Mesendoderm (in vitro differentiated cells): Measurements from ENCODE around the gene TIMP2.
A peak's percentile ranks its signal among the peaks of the same experiment; 100 is the strongest.
"Not testable (repeated sequence)": the region's sequence is repeated elsewhere in the genome, so short reads cannot be mapped to it uniquely, and the experiment has no call there.

ENCODE experiments used
- DNase-seq: peaks from one replicate; pipeline ENCODE4 v3.0.0; 2013
- H2AK5ac ChIP-seq: 2 replicates; pipeline ENCODE4 v1.6.1; 2013; ENCODE audit warnings: low read length, inconsistent platforms
- H2BK120ac ChIP-seq: 2 replicates; pipeline ENCODE4 v1.6.1; 2013; ENCODE audit warnings: low read depth, mild to moderate bottlenecking, low read length, moderate library complexity, mixed read lengths
- H2BK15ac ChIP-seq: replicated peaks from 2 replicates; pipeline ENCODE4 v1.6.1; 2013; ENCODE audit warnings: low read depth, mild to moderate bottlenecking, moderate library complexity
- H2BK5ac ChIP-seq: 2 replicates; pipeline ENCODE4 v1.6.1; 2013; ENCODE audit warnings: low read length, inconsistent platforms
- H3K18ac ChIP-seq: 2 replicates; pipeline ENCODE4 v1.6.1; 2013; ENCODE audit warnings: mild to moderate bottlenecking, low read length, mixed read lengths
- H3K23ac ChIP-seq: one replicate; pipeline ENCODE4 v1.6.1; 2013; ENCODE audit warnings: low read length
- H3K27ac ChIP-seq: 2 replicates; pipeline ENCODE4 v1.5.1; 2013; ENCODE audit warnings: low read depth, mild to moderate bottlenecking, inconsistent platforms, low read length, moderate library complexity
- H3K27me3 ChIP-seq: 2 replicates; pipeline ENCODE4 v1.6.1; 2013; ENCODE audit warnings: low read length, control low read depth, mild to moderate bottlenecking, inconsistent platforms; ENCODE audit not compliant: insufficient read depth, poor library complexity
- H3K36me3 ChIP-seq: 2 replicates; pipeline ENCODE4 v1.6.1; 2013; ENCODE audit warnings: low read length, inconsistent platforms; ENCODE audit not compliant: control insufficient read depth, insufficient read depth
- H3K4ac ChIP-seq: one replicate; pipeline ENCODE4 v1.6.1; 2013; ENCODE audit warnings: low read depth, mild to moderate bottlenecking, low read length, moderate library complexity
- H3K4me1 ChIP-seq: 2 replicates; pipeline ENCODE4 v1.6.1; 2013; ENCODE audit warnings: low read depth, low read length, inconsistent platforms; ENCODE audit not compliant: control insufficient read depth
- H3K4me2 ChIP-seq: 2 replicates; pipeline ENCODE4 v1.6.1; 2013; ENCODE audit warnings: low read length
- H3K4me3 ChIP-seq: 2 replicates; pipeline ENCODE4 v1.5.1; 2013; ENCODE audit warnings: mild to moderate bottlenecking, low read length
- H3K56ac ChIP-seq: one replicate; pipeline ENCODE4 v1.6.1; 2013; ENCODE audit warnings: low read length
- H3K79me1 ChIP-seq: 2 replicates; pipeline ENCODE4 v1.6.1; 2013; ENCODE audit warnings: low read length, inconsistent platforms
- H3K79me2 ChIP-seq: 2 replicates; pipeline ENCODE4 v1.6.1; 2013; ENCODE audit warnings: mild to moderate bottlenecking, low read length; ENCODE audit not compliant: control insufficient read depth, insufficient read depth
- H3K9ac ChIP-seq: 2 replicates; pipeline ENCODE4 v1.6.1; 2013; ENCODE audit warnings: low read length, inconsistent platforms
- H4K5ac ChIP-seq: one replicate; pipeline ENCODE4 v1.6.1; 2013; ENCODE audit warnings: low read length
- H4K8ac ChIP-seq: one replicate; pipeline ENCODE4 v1.6.1; 2013; ENCODE audit warnings: low read depth, mild to moderate bottlenecking, control low read depth, low read length, moderate library complexity
- WGBS: extraction: QIAGEN DNeasy Blood & Tissue Kit; methylation state at CpG from one replicate; pipeline ENCODE4 v1.1.7; 2013; ENCODE audit warnings: low lambda C conversion rate, missing lambda C conversion rate; ENCODE audit not compliant: insufficient coverage; ENCODE audit errors: extremely low coverage; 5-methylcytosine and 5-hydroxymethylcytosine counted together

TIMP2 gene

DNA sequence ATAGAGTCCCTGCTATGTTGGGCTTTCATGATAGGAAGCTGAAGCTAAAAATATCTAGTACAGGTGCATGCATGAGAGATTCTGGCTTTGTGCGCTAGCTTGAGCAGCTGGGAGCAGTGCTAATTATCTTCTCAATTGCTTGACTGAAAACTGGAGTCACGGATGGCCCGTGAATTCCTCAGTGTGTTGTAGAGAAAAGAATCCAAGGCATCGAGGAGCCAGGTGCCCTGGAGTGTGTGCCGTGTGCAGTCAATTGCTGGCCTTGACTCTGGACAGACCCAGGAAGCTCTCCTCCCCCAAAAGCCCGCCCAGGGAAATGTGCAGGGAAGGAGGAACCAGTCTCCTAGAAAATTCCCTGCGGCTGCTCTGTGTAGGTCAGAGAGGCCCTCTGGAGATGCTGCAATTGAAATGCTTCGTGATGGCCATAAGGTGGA lies 40.3 kb upstream of the TIMP2 start:
- Histone ChIP-seq H3K4me3 (no peak overlapping the region), H2AK5ac (no peak overlapping the region), H3K27ac (no peak overlapping the region), H4K8ac (no peak overlapping the region), H3K4ac (no peak overlapping the region), H2BK15ac (no peak overlapping the region), H3K23ac (no peak overlapping the region), H2BK120ac (no peak overlapping the region), H3K27me3 (no peaks in the 10 kb centered on the region), H3K36me3 (no peaks in the 10 kb centered on the region), H3K79me1 (no peaks in the 10 kb centered on the region), H3K18ac (no peak overlapping the region), H3K79me2 (no peaks in the 10 kb centered on the region), H4K5ac (no peak overlapping the region), H3K4me1 (no peaks in the 10 kb centered on the region), H3K9ac (no peak overlapping the region), H2BK5ac (no peak overlapping the region), H3K4me2 (no peak overlapping the region), H3K56ac (no peak overlapping the region)
- DNase-seq: no peak
- WGBS: no CpG with 5 or more reads among the region's 8 CpGs

DNA sequence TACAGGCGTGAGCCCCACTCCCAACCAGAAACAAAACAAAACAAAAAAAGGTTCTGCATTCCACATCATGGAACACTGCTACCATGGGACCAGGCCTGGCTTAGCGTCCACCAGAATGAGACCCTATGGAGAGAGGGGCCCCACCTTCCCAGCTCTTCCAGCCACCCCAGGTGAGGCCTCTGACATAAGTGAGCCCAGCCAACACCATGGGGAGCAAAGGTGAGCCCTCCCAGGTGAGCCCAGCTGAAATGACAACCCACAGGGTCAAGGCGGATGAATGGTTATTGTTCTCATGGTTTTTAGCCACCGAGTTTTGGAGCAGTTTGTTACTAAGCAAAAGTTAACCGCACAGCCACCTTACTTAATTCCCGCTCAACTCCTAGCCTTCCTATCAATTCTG lies 38.2 kb upstream of the TIMP2 start:
- WGBS: no CpG with 5 or more reads among the region's 6 CpGs
- no peak overlapping the region for H3K27ac ChIP-seq
- H2BK15ac ChIP-seq: no peak overlapping the region
- no peak overlapping the region for H3K23ac ChIP-seq
- no peaks in the 10 kb centered on the region for H3K79me1 ChIP-seq
- H2BK5ac ChIP-seq: no peak overlapping the region
- H3K9ac ChIP-seq: no peak overlapping the region
- no peak overlapping the region for H2AK5ac ChIP-seq
- no peak overlapping the region for H4K8ac ChIP-seq
- H3K4me2 ChIP-seq: no peak overlapping the region
- no peak overlapping the region for H4K5ac ChIP-seq
- DNase-seq: no peak
- no peaks in the 10 kb centered on the region for H3K36me3 ChIP-seq
- no peaks in the 10 kb centered on the region for H3K27me3 ChIP-seq
- no peak overlapping the region for H2BK120ac ChIP-seq
- H3K4me1 ChIP-seq: no peaks in the 10 kb centered on the region
- H3K56ac ChIP-seq: no peak overlapping the region
- no peaks in the 10 kb centered on the region for H3K79me2 ChIP-seq
- no peak overlapping the region for H3K4me3 ChIP-seq
- H3K18ac ChIP-seq: no peak overlapping the region
- H3K4ac ChIP-seq: no peak overlapping the region

GRCh38 chr17:78962984-78963348 lies 37.8 kb upstream of the TIMP2 start:
- not testable (repeated sequence) for H3K23ac ChIP-seq, H3K4me2 ChIP-seq, H2BK120ac ChIP-seq, H3K79me1 ChIP-seq, H3K56ac ChIP-seq, DNase-seq, H3K79me2 ChIP-seq, H2BK5ac ChIP-seq, H3K27ac ChIP-seq, H4K5ac ChIP-seq, H2BK15ac ChIP-seq, H3K4ac ChIP-seq, H4K8ac ChIP-seq, H3K36me3 ChIP-seq, H3K4me3 ChIP-seq, H3K9ac ChIP-seq, H3K27me3 ChIP-seq, H3K18ac ChIP-seq, H3K4me1 ChIP-seq, H2AK5ac ChIP-seq
- no CpG with 5 or more reads among the region's 8 CpGs for WGBS

GRCh38 chr17:78962345-78962983 lies 37.3 kb upstream of the TIMP2 start:
- no CpG with 5 or more reads among the region's 19 CpGs for WGBS
- Histone ChIP-seq H3K27ac (no peak overlapping the region), H3K36me3 (no peaks in the 10 kb centered on the region), H3K79me1 (no peaks in the 10 kb centered on the region), H3K79me2 (no peaks in the 10 kb centered on the region), H3K27me3 (no peaks in the 10 kb centered on the region), H3K9ac (no peak overlapping the region), H3K4me3 (no peak overlapping the region), H2BK5ac (no peak overlapping the region), H3K56ac (no peak overlapping the region), H4K8ac (no peak overlapping the region), H3K4ac (no peak overlapping the region), H3K4me2 (no peak overlapping the region), H2AK5ac (no peak overlapping the region), H3K4me1 (no peaks in the 10 kb centered on the region), H3K23ac (no peak overlapping the region), H4K5ac (no peak overlapping the region), H3K18ac (no peak overlapping the region), H2BK15ac (no peak overlapping the region), H2BK120ac (no peak overlapping the region)
- peak; percentile 59 for DNase-seq

GRCh38 chr17:78961571-78961970 lies 36.4 kb upstream of the TIMP2 start:
- H3K36me3 ChIP-seq: no peaks in the 10 kb centered on the region
- H4K8ac ChIP-seq: no peak overlapping the region
- no peak overlapping the region for H2BK15ac ChIP-seq
- no peaks in the 10 kb centered on the region for H3K79me1 ChIP-seq
- H3K4me1 ChIP-seq: no peaks in the 10 kb centered on the region
- no peaks in the 10 kb centered on the region for H3K27me3 ChIP-seq
- no peak overlapping the region for H3K18ac ChIP-seq
- no peak overlapping the region for H4K5ac ChIP-seq
- DNase-seq: no peak
- H3K9ac ChIP-seq: no peak overlapping the region
- no peak overlapping the region for H2BK120ac ChIP-seq
- no peak overlapping the region for H3K4ac ChIP-seq
- H3K56ac ChIP-seq: no peak overlapping the region
- no peak overlapping the region for H3K27ac ChIP-seq
- no peaks in the 10 kb centered on the region for H3K79me2 ChIP-seq
- H3K23ac ChIP-seq: no peak overlapping the region
- no peak overlapping the region for H3K4me2 ChIP-seq
- no peak overlapping the region for H2BK5ac ChIP-seq
- no CpG with 5 or more reads among the region's 4 CpGs for WGBS
- no peak overlapping the region for H3K4me3 ChIP-seq
- H2AK5ac ChIP-seq: no peak overlapping the region

- DNase-seq: no peak
- Histone ChIP-seq H4K5ac (no peak overlapping the region), H4K8ac (no peak overlapping the region), H3K18ac (no peak overlapping the region), H3K4ac (no peak overlapping the region), H3K36me3 (no peaks in the 10 kb centered on the region), H2BK5ac (no peak overlapping the region), H2BK120ac (no peak overlapping the region), H3K79me1 (no peaks in the 10 kb centered on the region), H3K23ac (no peak overlapping the region), H3K27ac (no peak overlapping the region), H3K4me2 (no peak overlapping the region), H2BK15ac (no peak overlapping the region), H2AK5ac (no peak overlapping the region), H3K56ac (no peak overlapping the region), H3K79me2 (no peaks in the 10 kb centered on the region), H3K4me1 (no peaks in the 10 kb centered on the region), H3K9ac (no peak overlapping the region), H3K4me3 (no peak overlapping the region), H3K27me3 (no peaks in the 10 kb centered on the region)
- WGBS: no CpG with 5 or more reads among the region's 5 CpGs
These were observed 35.7 kb upstream of the TIMP2 start for GRCh38 chr17:78960928-78961327.
